B cell (primary cell): Measurements from ENCODE around the gene APOF. TPM values are rescaled to one million over a fixed set of nuclear protein-coding genes. Genes with fewer than 3 reads are reported as not detected.
A peak's percentile ranks its signal among the peaks of the same experiment; 100 is the strongest.

Source experiments
- ATAC-seq: fragments of 200-7000 bp; cut with Tn5 transposase; one replicate; pipeline ENCODE4 v1.10.0; 2021; ENCODE audit warnings: low read depth, mild to moderate bottlenecking, moderate number of reproducible peaks, moderate library complexity
- CTCF ChIA-PET: fragments of 350-600 bp; sonication (Branson Sonifier 250); formaldehyde crosslinking; loops from one replicate; lab custom pipeline; 2021; ENCODE audit warnings: antibody characterized with exemption, inconsistent platforms; lab: Charles Lee
- POLR2A ChIA-PET: fragments of 350-600 bp; sonication (Branson Sonifier 250); formaldehyde crosslinking; loops from one replicate; lab custom pipeline; 2021; ENCODE audit warnings: antibody characterized with exemption; lab: Charles Lee
- DNase-seq: peaks from one replicate; pipeline ENCODE4 v3.0.0; 2013
- H2AFZ ChIP-seq: 2 replicates; pipeline ENCODE4 v1.6.1; 2012; ENCODE audit warnings: mild to moderate bottlenecking, low read depth, low read length; ENCODE audit not compliant: insufficient read depth, poor library complexity, severe bottlenecking
- H3K27ac ChIP-seq, 2 donors: 1 replicate in 1 of 2; 2 replicates in 1 of 2; pipeline ENCODE4 v1.5.1; 2012 to 2013; ENCODE audit warnings: low read length in 2 of 2, mild to moderate bottlenecking in 2 of 2, moderate library complexity in 1 of 2
- H3K27me3 ChIP-seq, 4 experiments: fragments of 200-600 bp in 1 of 4; sonication (generic) in 1 of 4; replicated peaks in 1 of 4; 1 replicate in 2 of 4; 2 replicates in 2 of 4; pipeline versions ENCODE4 v1.6.1 to v1.7.0; 2013 to 2016; ENCODE audit warnings: low read length in 3 of 4, mild to moderate bottlenecking in 2 of 4, mixed read lengths in 1 of 4, moderate library complexity in 1 of 4; ENCODE audit not compliant: insufficient read depth in 4 of 4, control insufficient read depth in 3 of 4; ENCODE audit errors: control extremely low read depth in 1 of 4
- H3K36me3 ChIP-seq, 2 experiments: replicated peaks in 1 of 2; 1 replicate in 1 of 2; 2 replicates in 1 of 2; pipeline versions ENCODE4 v1.6.1 to v1.7.1; 2013; ENCODE audit warnings: low read length in 1 of 2; ENCODE audit not compliant: insufficient read depth in 2 of 2, control insufficient read depth in 1 of 2; ENCODE audit errors: control extremely low read depth in 1 of 2, extremely low read depth in 1 of 2
- H3K4me1 ChIP-seq, 2 donors: fragments of 200-600 bp in 1 of 2; sonication (generic) in 1 of 2; 1 replicate in 1 of 2; 2 replicates in 1 of 2; pipeline versions ENCODE4 v1.5.1 to v1.6.1; 2013 to 2017; ENCODE audit warnings: low read length in 2 of 2; ENCODE audit not compliant: control insufficient read depth in 2 of 2, insufficient read depth in 2 of 2
- H3K4me2 ChIP-seq: replicated peaks from 2 replicates; pipeline ENCODE3; 2012; ENCODE audit warnings: mild to moderate bottlenecking, low read depth, low read length; ENCODE audit not compliant: poor library complexity, severe bottlenecking
- H3K4me3 ChIP-seq, 5 experiments: fragments of 200-600 bp in 1 of 5; sonication (generic) in 1 of 5; 1 replicate in 3 of 5; 2 replicates in 2 of 5; pipeline versions ENCODE4 v1.5.1 to v1.7.0; 2011 to 2016; ENCODE audit warnings: low read length in 4 of 5, mild to moderate bottlenecking in 4 of 5, low read depth in 2 of 5, control low read depth in 1 of 5, moderate library complexity in 1 of 5; ENCODE audit not compliant: insufficient read depth in 1 of 5; ENCODE audit errors: control extremely low read depth in 1 of 5, extremely low read depth in 1 of 5
- H3K79me2 ChIP-seq: fragments of 200-600 bp; sonication (generic); one replicate; pipeline ENCODE4 v1.6.0; 2016; ENCODE audit warnings: low read length; ENCODE audit not compliant: control insufficient read depth, insufficient read depth
- H3K9ac ChIP-seq: fragments of 200-600 bp; sonication (generic); 2 replicates; pipeline ENCODE4 v1.6.1; 2017; ENCODE audit warnings: mild to moderate bottlenecking, low read length, moderate library complexity
- H3K9me3 ChIP-seq, 3 donors: one replicate each; pipeline versions ENCODE4 v1.6.1 to v1.7.1; 2013; ENCODE audit warnings: low read length in 2 of 3; ENCODE audit not compliant: control insufficient read depth in 2 of 3, insufficient read depth in 1 of 3; ENCODE audit errors: control extremely low read depth in 1 of 3
- H4K20me1 ChIP-seq: 2 replicates; pipeline ENCODE4 v1.6.0; 2012; ENCODE audit warnings: mild to moderate bottlenecking, low read length; ENCODE audit not compliant: insufficient read depth, control insufficient read depth, poor library complexity, severe bottlenecking
- H3K27ac Mint-ChIP-seq: one replicate; pipeline ENCODE4 v1.8.0; 2021; ENCODE audit warnings: mixed read lengths
- H3K27me3 Mint-ChIP-seq: one replicate; pipeline ENCODE4 v1.8.0; 2021; ENCODE audit warnings: mixed read lengths
- H3K4me1 Mint-ChIP-seq: one replicate; pipeline ENCODE4 v1.8.0; 2021; ENCODE audit warnings: mixed read lengths
- H3K4me3 Mint-ChIP-seq: one replicate; pipeline ENCODE4 v1.8.0; 2021; ENCODE audit warnings: mixed read lengths
- H3K9me3 Mint-ChIP-seq: one replicate; pipeline ENCODE4 v1.8.0; 2022; ENCODE audit warnings: mixed read lengths; ENCODE audit not compliant: insufficient read depth
- EZH2 ChIP-seq: IDR thresholded peaks from 2 replicates; pipeline ENCODE4 v1.6.1; 2012; ENCODE audit warnings: borderline replicate concordance, low read depth, mild to moderate bottlenecking, moderate library complexity, low read length; ENCODE audit not compliant: insufficient read depth, poor library complexity, severe bottlenecking
- WGBS: methylation state at CpG from one replicate; pipeline ENCODE4 v1.1.5; 2013; ENCODE audit warnings: missing lambda C conversion rate; ENCODE audit not compliant: insufficient coverage; 5-methylcytosine and 5-hydroxymethylcytosine counted together
- intact Hi-C: fragments of 100-400 bp; cut with micrococcal nuclease; formaldehyde crosslinking; loops from one replicate; pipeline ENCODE4 v1.10.0; 2022
- polyA plus RNA-seq: library from polyadenylated mRNA; depleted of rRNA; stranded (reverse); fragments of >200 nt; gene quantifications from 2 replicates; pipeline ENCODE4 v1.2.3, GENCODE V29; 2012
- total RNA-seq, 2 donors: library from RNA; stranded (reverse); fragments of 120-200 nt in 1 of 2; gene quantifications; 1 replicate in 1 of 2; 2 replicates in 1 of 2; pipeline versions ENCODE4 v1.2.3 to v1.2.4, GENCODE V29; 2013 to 2022
- TF ChIP-seq, protein P1 (sequence below): fragments of 200-600 bp; IDR thresholded peaks from one replicate; pipeline ENCODE4 v1.8.0; 2022; ENCODE audit warnings: antibody characterized with exemption, mild to moderate bottlenecking

APOF gene
- total and polyA plus RNA-seq, 2 donors (not counting 1 experiment from before 2014, with no cell fraction given) = not detected

DNA sequence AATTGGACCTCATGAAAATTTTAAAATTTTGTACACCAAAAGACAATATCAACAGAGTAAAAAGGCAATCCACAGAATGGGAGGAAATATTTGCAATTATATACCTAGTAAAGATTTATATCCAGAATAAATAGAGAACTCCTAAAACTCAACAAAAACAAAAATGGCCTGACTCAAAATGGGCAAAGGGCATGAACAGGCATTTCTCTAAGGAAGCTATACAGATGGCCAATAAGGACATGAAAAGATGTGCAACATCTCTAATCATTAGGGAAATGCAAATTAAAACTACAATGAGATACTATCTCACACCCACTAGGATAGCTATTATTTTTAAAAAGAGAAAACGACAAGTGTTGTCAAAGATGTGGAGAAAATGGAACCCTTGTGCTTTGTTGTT, 10.9 kb upstream of the APOF start:
- Histone ChIP-seq H2AFZ (peak overlapping the region; percentile 19), H3K4me1 (peaks cover 49 to 53% of the 10 kb centered on the region in 2 donors), H3K36me3 (no peaks in the 10 kb centered on the region), H3K9ac (no peak overlapping the region), H3K27ac (peak overlapping the region; percentile 75 to 80), H3K27me3 (no peaks in the 10 kb centered on the region), H3K4me3 (no peak overlapping the region), H3K79me2 (no peaks in the 10 kb centered on the region), H3K9me3 (peaks cover 0 to 9% (median 7%) of the 10 kb centered on the region in 3 donors), H4K20me1 (no peaks in the 10 kb centered on the region), H3K4me2 (peak overlapping the region; percentile 72)
- TF ChIP-seq, protein P1, sequence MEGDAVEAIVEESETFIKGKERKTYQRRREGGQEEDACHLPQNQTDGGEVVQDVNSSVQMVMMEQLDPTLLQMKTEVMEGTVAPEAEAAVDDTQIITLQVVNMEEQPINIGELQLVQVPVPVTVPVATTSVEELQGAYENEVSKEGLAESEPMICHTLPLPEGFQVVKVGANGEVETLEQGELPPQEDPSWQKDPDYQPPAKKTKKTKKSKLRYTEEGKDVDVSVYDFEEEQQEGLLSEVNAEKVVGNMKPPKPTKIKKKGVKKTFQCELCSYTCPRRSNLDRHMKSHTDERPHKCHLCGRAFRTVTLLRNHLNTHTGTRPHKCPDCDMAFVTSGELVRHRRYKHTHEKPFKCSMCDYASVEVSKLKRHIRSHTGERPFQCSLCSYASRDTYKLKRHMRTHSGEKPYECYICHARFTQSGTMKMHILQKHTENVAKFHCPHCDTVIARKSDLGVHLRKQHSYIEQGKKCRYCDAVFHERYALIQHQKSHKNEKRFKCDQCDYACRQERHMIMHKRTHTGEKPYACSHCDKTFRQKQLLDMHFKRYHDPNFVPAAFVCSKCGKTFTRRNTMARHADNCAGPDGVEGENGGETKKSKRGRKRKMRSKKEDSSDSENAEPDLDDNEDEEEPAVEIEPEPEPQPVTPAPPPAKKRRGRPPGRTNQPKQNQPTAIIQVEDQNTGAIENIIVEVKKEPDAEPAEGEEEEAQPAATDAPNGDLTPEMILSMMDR = no peak
- TF ChIP-seq EZH2 = no peak
- ChIA-PET CTCF (interaction anchor here (0.7 to 1.3 kb wide), 4 partner anchors 10 to 440 kb away, joined by 3 read pairs; partner anchors contain the start of gene RAB5B), POLR2A (interaction anchor here (0.6 kb wide), 1 partner anchor 35 kb away, joined by 5 read pairs; the partner anchor contains the start of gene IL23A)
- H3K4me3 Mint-ChIP-seq = peak overlapping the region; percentile 29
- DNase-seq = no peak
- peak overlapping the region; percentile 81 for H3K27ac Mint-ChIP-seq
- intact Hi-C loops = no loop called here
- H3K9me3 Mint-ChIP-seq = no peaks in the 10 kb centered on the region
- no peak for ATAC-seq
- WGBS = no CpG with 5 or more reads among the region's 1 CpG
- no peaks in the 10 kb centered on the region for H3K27me3 Mint-ChIP-seq
- H3K4me1 Mint-ChIP-seq = peaks cover 47% of the 10 kb centered on the region

DNA sequence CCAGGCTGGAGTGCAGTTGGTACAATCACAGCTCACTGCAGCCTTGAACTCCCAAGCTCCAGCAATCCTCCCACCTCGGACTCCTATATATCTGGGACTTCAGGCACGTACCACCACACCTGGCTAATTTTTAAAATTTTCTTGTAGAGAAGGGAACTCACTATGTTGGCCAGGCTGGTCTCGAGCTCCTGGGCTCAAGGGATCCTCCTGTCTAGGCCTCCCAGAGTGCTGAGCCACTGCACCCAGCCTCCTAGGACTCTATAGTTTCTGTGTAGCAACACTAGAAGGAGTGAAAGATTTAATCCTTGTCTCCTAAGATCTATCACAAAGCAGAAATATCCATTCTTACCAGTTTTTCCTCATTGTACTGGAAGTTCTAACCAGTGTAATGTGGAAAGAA, 4.3 kb upstream of the APOF start:
- no peak for DNase-seq
- intact Hi-C loops = loop anchor here (10.0 kb wide), 1 partner anchor 268 kb away; the partner anchor contains the start of gene BAZ2A
- peaks cover 4% of the 10 kb centered on the region for H3K79me2 ChIP-seq
- no peaks in the 10 kb centered on the region for H3K4me1 ChIP-seq
- no peaks in the 10 kb centered on the region for H3K9me3 ChIP-seq
- no peaks in the 10 kb centered on the region for H3K9me3 Mint-ChIP-seq
- no peak overlapping the region for H3K27ac Mint-ChIP-seq
- peaks cover 2% of the 10 kb centered on the region for H3K4me1 Mint-ChIP-seq
- H3K4me2 ChIP-seq = no peak overlapping the region
- H3K9ac ChIP-seq = no peak overlapping the region
- TF ChIP-seq EZH2 = no peak
- TF ChIP-seq, protein P1 = no peak
- no peak overlapping the region for H3K4me3 Mint-ChIP-seq
- CTCF ChIA-PET = interaction anchor here (1.8 kb wide), 1 partner anchor 9 kb away, joined by 7 read pairs; no protein-coding TSS in a partner anchor
- H3K27me3 Mint-ChIP-seq = no peaks in the 10 kb centered on the region
- H3K4me3 ChIP-seq = no peak overlapping the region
- H3K36me3 ChIP-seq = no peaks in the 10 kb centered on the region
- no peak for ATAC-seq
- POLR2A ChIA-PET = interaction anchor here (0.7 kb wide), 1 partner anchor 15 kb away, joined by 10 read pairs; no protein-coding TSS in a partner anchor
- no CpG with 5 or more reads among the region's 3 CpGs for WGBS
- no peak overlapping the region for H3K27ac ChIP-seq
- H2AFZ ChIP-seq = no peak overlapping the region
- H4K20me1 ChIP-seq = no peaks in the 10 kb centered on the region
- no peaks in the 10 kb centered on the region for H3K27me3 ChIP-seq
